ENCODE results near the gene PLSCR1. TPM values are rescaled to one million over a fixed set of nuclear protein-coding genes. Genes with fewer than 3 reads are reported as not detected.

Gene PLSCR1
- polyA plus RNA-seq, 3 donors: 103 to 221 (median 127) TPM

DNA sequence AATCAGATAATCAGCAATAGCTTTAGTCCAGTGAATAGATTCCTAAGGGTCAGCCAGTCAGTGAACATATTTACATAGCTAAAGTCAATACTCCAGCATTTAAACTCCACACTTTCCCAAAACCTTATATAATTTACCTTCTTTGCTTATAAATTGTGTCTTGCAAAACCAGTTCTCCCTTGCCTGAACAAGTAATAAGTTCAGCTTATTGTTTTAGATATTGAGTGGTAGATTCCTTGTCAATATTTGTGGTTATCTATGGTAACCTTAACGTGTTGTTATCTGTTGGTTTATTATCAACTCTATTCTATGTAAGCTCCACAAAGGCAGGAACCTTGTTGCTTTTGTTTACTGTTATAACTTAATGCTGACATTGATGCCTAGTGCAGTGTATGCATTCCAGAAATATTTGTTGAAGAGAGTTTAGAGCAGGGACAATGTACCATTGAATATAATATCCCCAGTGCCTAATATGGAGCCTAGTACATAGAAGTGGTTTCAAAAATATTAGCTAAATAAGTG lies 36.7 kb upstream of the PLSCR1 start:
- Histone ChIP-seq H4K20me1 (ENCODE audit: insufficient read depth, low read length) (no peaks in the 10 kb centered on the region), H3K27ac (ENCODE audit: low read depth in 1 of 2, low read length in 2 of 2) (no peak overlapping the region), H3K4me3 (replicated peaks in 1 of 3; ENCODE audit: low read depth in 2 of 3, low read length in 3 of 3) (no peak overlapping the region), H3K79me2 (ENCODE audit: insufficient read depth, low read length) (no peaks in the 10 kb centered on the region), H3K9ac (ENCODE audit: insufficient read depth, low read length, poor library complexity, severe bottlenecking) (no peak overlapping the region), H3K36me3 (replicated peaks in 1 of 2; ENCODE audit: control insufficient read depth in 1 of 2, insufficient read depth in 2 of 2, low read length in 2 of 2) (no peaks in the 10 kb centered on the region), H2AFZ (ENCODE audit: insufficient read depth, low read depth, low read length, poor library complexity, severe bottlenecking) (no peak overlapping the region), H3K27me3 (ENCODE audit: control insufficient read depth in 2 of 2, insufficient read depth in 2 of 2, low read length in 2 of 2) (no peaks in the 10 kb centered on the region), H3K4me2 (replicated peaks; ENCODE audit: extremely low read depth, low read length, poor library complexity, severe bottlenecking) (no peak overlapping the region), H3K9me3 (replicated peaks in 1 of 2; ENCODE audit: control insufficient read depth in 1 of 2, insufficient read depth in 1 of 2, low read length in 2 of 2) (peaks cover 3% of the 10 kb centered on the region in 2 donors), H3K4me1 (ENCODE audit: control insufficient read depth in 1 of 2, insufficient read depth in 2 of 2, low read length in 2 of 2) (no peaks in the 10 kb centered on the region)
- Mint-ChIP-seq H3K4me1 (no peaks in the 10 kb centered on the region), H3K4me3 (no peak overlapping the region), H3K36me3 (no peaks in the 10 kb centered on the region), H3K27ac (no peak overlapping the region), H3K27me3 (ENCODE audit: low read depth in 3 of 3) (peaks cover 0 to 3% (median under 1%) of the 10 kb centered on the region in 3 donors), H3K9me3 (peaks cover 2 to 10% (median 5%) of the 10 kb centered on the region in 7 donors)
- TF ChIP-seq, protein P1, sequence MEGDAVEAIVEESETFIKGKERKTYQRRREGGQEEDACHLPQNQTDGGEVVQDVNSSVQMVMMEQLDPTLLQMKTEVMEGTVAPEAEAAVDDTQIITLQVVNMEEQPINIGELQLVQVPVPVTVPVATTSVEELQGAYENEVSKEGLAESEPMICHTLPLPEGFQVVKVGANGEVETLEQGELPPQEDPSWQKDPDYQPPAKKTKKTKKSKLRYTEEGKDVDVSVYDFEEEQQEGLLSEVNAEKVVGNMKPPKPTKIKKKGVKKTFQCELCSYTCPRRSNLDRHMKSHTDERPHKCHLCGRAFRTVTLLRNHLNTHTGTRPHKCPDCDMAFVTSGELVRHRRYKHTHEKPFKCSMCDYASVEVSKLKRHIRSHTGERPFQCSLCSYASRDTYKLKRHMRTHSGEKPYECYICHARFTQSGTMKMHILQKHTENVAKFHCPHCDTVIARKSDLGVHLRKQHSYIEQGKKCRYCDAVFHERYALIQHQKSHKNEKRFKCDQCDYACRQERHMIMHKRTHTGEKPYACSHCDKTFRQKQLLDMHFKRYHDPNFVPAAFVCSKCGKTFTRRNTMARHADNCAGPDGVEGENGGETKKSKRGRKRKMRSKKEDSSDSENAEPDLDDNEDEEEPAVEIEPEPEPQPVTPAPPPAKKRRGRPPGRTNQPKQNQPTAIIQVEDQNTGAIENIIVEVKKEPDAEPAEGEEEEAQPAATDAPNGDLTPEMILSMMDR (IDR thresholded peaks at IDR 0.05): no peak
- no peak for DNase-seq
- no CpG with 5 or more reads among the region's 1 CpG for WGBS (ENCODE audit: insufficient coverage)
- intact Hi-C loops (cut with micrococcal nuclease): loop anchor here in 1 of 2 donors (10.0 kb wide), 1 partner anchor 356 kb away; no protein-coding TSS in a partner anchor

DNA sequence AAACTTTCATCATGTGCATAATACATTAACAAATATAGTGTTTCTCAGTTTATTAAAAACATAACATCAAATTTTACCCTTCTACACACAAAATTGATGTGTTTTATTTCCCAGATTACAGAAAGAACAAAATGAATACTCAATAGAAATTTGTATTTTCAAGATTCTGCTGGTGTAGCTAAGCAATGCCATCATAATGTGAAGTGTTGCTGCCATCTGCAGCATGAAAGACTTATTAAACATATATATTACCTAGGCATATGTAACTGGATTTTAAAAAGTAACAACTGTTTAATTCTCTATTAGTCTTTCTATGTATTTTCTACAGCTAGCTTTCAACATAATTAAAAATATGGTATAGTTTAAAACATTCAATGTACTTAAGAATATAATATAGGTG lies 33.3 kb upstream of the PLSCR1 start:
- no peak overlapping the region for H3K4me2 ChIP-seq (replicated peaks; ENCODE audit: extremely low read depth, low read length, poor library complexity, severe bottlenecking)
- intact Hi-C loops (cut with micrococcal nuclease): no loop called here
- H3K4me1 ChIP-seq (ENCODE audit: control insufficient read depth in 1 of 2, insufficient read depth in 2 of 2, low read length in 2 of 2): no peaks in the 10 kb centered on the region
- no peaks in the 10 kb centered on the region for H3K27me3 ChIP-seq (ENCODE audit: control insufficient read depth in 2 of 2, insufficient read depth in 2 of 2, low read length in 2 of 2)
- Mint-ChIP-seq H3K27me3 (ENCODE audit: low read depth in 3 of 3) (peaks cover 0 to 3% (median 1%) of the 10 kb centered on the region in 3 donors), H3K4me3 (no peak overlapping the region), H3K27ac (no peak overlapping the region), H3K36me3 (no peaks in the 10 kb centered on the region), H3K4me1 (peaks cover 2% of the 10 kb centered on the region), H3K9me3 (peaks cover 0 to 3% (median under 1%) of the 10 kb centered on the region in 7 donors)
- H4K20me1 ChIP-seq (ENCODE audit: insufficient read depth, low read length): no peaks in the 10 kb centered on the region
- peaks cover 0 to under 1% of the 10 kb centered on the region in 2 donors for H3K9me3 ChIP-seq (replicated peaks in 1 of 2; ENCODE audit: control insufficient read depth in 1 of 2, insufficient read depth in 1 of 2, low read length in 2 of 2)
- DNase-seq: peak; percentile 41 to 75 (median 56)
- TF ChIP-seq, protein P1 (IDR thresholded peaks at IDR 0.05): peak; percentile 72
- no peak overlapping the region for H3K27ac ChIP-seq (ENCODE audit: low read depth in 1 of 2, low read length in 2 of 2)
- H3K79me2 ChIP-seq (ENCODE audit: insufficient read depth, low read length): no peaks in the 10 kb centered on the region
- H3K36me3 ChIP-seq (replicated peaks in 1 of 2; ENCODE audit: control insufficient read depth in 1 of 2, insufficient read depth in 2 of 2, low read length in 2 of 2): no peaks in the 10 kb centered on the region
- no peak overlapping the region for H3K9ac ChIP-seq (ENCODE audit: insufficient read depth, low read length, poor library complexity, severe bottlenecking)
- no peak overlapping the region for H2AFZ ChIP-seq (ENCODE audit: insufficient read depth, low read depth, low read length, poor library complexity, severe bottlenecking)
- no peak overlapping the region for H3K4me3 ChIP-seq (replicated peaks in 1 of 3; ENCODE audit: low read depth in 2 of 3, low read length in 3 of 3)
